Liver (tissue), 2 donors: Measurements from ENCODE around the gene NR3C1.

Source experiments
- CTCF ChIP-seq: fragments of 150-350 bp; IDR thresholded peaks from 2 replicates; pipeline ENCODE4 v1.5.1; 2017; ENCODE audit warnings: improper control_type of control experiment, low read depth, low read length; ENCODE audit not compliant: missing input control
- FOXA1 ChIP-seq: IDR thresholded peaks from 2 replicates; pipeline ENCODE4 v1.6.1; 2016; ENCODE audit warnings: antibody characterized with exemption
- MAX ChIP-seq: IDR thresholded peaks from 2 replicates; pipeline ENCODE4 v1.6.1; 2016; ENCODE audit warnings: antibody characterized with exemption
- donor health status: healthy.

- no peak for TF ChIP-seq CTCF
- no peak for TF ChIP-seq FOXA1
- no peak for TF ChIP-seq MAX
Measured at GRCh38 chr5:143349177-143349576, 54.3 kb downstream of the NR3C1 start.
